ENCODE measurements around the gene OR52M1.
"Not testable (repeated sequence)": the region's sequence is repeated elsewhere in the genome, so short reads cannot be mapped to it uniquely, and the experiment has no call there.

OR52M1 gene

GRCh38 chr11:4544891-4545290, at the start of gene OR52M1:
OR52M1 (plus strand) TSS chr11:4545191; CDS start chr11:4545191, 0 bp downstream.
- no peak for DNase-seq (ENCODE audit: low read depth, low spot score)

GRCh38 chr11:4495487-4495886, 49.5 kb upstream of the OR52M1 start:
- no peak for DNase-seq (ENCODE audit: low read depth, low spot score)

GRCh38 chr11:4495986-4496385, 49.0 kb upstream of the OR52M1 start:
- no peak for DNase-seq (ENCODE audit: low read depth, low spot score)

- no peak for DNase-seq (ENCODE audit: low read depth, low spot score)
Observed at GRCh38 chr11:4496557-4497248, 48.3 kb upstream of the OR52M1 start.

GRCh38 chr11:4508886-4509285, 36.1 kb upstream of the OR52M1 start:
- no peak for DNase-seq (ENCODE audit: low read depth, low spot score)

- no peak for DNase-seq (ENCODE audit: low read depth, low spot score)
Observed at GRCh38 chr11:4511282-4512245, 33.4 kb upstream of the OR52M1 start.

- no peak for DNase-seq (ENCODE audit: low read depth, low spot score)
Observed at GRCh38 chr11:4514196-4514595, 30.8 kb upstream of the OR52M1 start.

GRCh38 chr11:4522339-4522738, 22.7 kb upstream of the OR52M1 start:
- DNase-seq (ENCODE audit: low read depth, low spot score), result no peak

GRCh38 chr11:4522752-4523151, 22.2 kb upstream of the OR52M1 start:
- DNase-seq (ENCODE audit: low read depth, low spot score), result no peak

GRCh38 chr11:4523666-4524065, 21.3 kb upstream of the OR52M1 start:
- DNase-seq (ENCODE audit: low read depth, low spot score), result no peak

- no peak for DNase-seq (ENCODE audit: low read depth, low spot score)
Observed at GRCh38 chr11:4527926-4528325, 17.1 kb upstream of the OR52M1 start.

- DNase-seq (ENCODE audit: low read depth, low spot score), result not testable (repeated sequence)
Observed at GRCh38 chr11:4531686-4532085, 13.3 kb upstream of the OR52M1 start.

- DNase-seq (ENCODE audit: low read depth, low spot score), result no peak
Observed at GRCh38 chr11:4539603-4540219, 5.3 kb upstream of the OR52M1 start.

- DNase-seq (ENCODE audit: low read depth, low spot score), result no peak
Observed at GRCh38 chr11:4541071-4541470, 3.9 kb upstream of the OR52M1 start.

GRCh38 chr11:4543561-4543960, 1.4 kb upstream of the OR52M1 start:
- DNase-seq (ENCODE audit: low read depth, low spot score), result no peak

GRCh38 chr11:4546878-4547277, 1.9 kb downstream of the OR52M1 start:
- DNase-seq (ENCODE audit: low read depth, low spot score), result no peak

- DNase-seq (ENCODE audit: low read depth, low spot score), result no peak
Observed at GRCh38 chr11:4547416-4547815, 2.4 kb downstream of the OR52M1 start.

GRCh38 chr11:4551346-4551979, 6.5 kb downstream of the OR52M1 start:
- no peak for DNase-seq (ENCODE audit: low read depth, low spot score)

- no peak for DNase-seq (ENCODE audit: low read depth, low spot score)
Observed at GRCh38 chr11:4559527-4560440, 14.8 kb downstream of the OR52M1 start.

GRCh38 chr11:4560467-4560866, 15.5 kb downstream of the OR52M1 start:
- no peak for DNase-seq (ENCODE audit: low read depth, low spot score)

- no peak for DNase-seq (ENCODE audit: low read depth, low spot score)
Observed at GRCh38 chr11:4565371-4565770, 20.4 kb downstream of the OR52M1 start.

All from iPS DF 19.7 (cell line).